Ascending aorta (tissue), 2 donors: ENCODE measurements around the gene ATP6V0C. TPM values are rescaled to one million over a fixed set of nuclear protein-coding genes. Genes with fewer than 3 reads are reported as not detected.
"Not testable (repeated sequence)": the region's sequence is repeated elsewhere in the genome, so short reads cannot be mapped to it uniquely, and the experiment has no call there.

Source experiments
- DNase-seq, 2 donors: peaks; one replicate each; pipeline ENCODE4 v3.0.0-alpha.2; 2019; ENCODE audit warnings: low spot score in 2 of 2
- H3K27ac ChIP-seq, 2 donors: fragments of 200-600 bp; sonication (generic); one replicate each; pipeline ENCODE4 v1.5.1; 2016 to 2017; ENCODE audit warnings: mild to moderate bottlenecking in 1 of 2
- H3K27me3 ChIP-seq: fragments of 200-600 bp; sonication (generic); one replicate; pipeline ENCODE4 v1.5.1; 2017
- H3K36me3 ChIP-seq, 2 donors: fragments of 200-600 bp; sonication (generic); one replicate each; pipeline ENCODE4 v1.5.1; 2016
- H3K4me1 ChIP-seq, 2 donors: fragments of 200-600 bp; sonication (generic); one replicate each; pipeline ENCODE4 v1.5.1; 2016 to 2017; ENCODE audit warnings: mild to moderate bottlenecking in 1 of 2
- H3K4me3 ChIP-seq, 2 donors: fragments of 200-600 bp; sonication (generic); one replicate each; pipeline ENCODE4 v1.5.1; 2016 to 2017; ENCODE audit warnings: mild to moderate bottlenecking in 1 of 2
- H3K9me3 ChIP-seq, 2 donors: fragments of 200-600 bp; sonication (generic); one replicate each; pipeline ENCODE4 v1.5.1; 2016
- intact Hi-C: fragments of 100-400 bp; cut with DNase I; formaldehyde crosslinking; loops from one replicate; pipeline ENCODE4 v1.15.1; 2023
- total RNA-seq: library from RNA; depleted of rRNA; stranded (reverse); fragments of >200 nt; gene quantifications from one replicate; pipeline ENCODE4 v1.1.0, GENCODE V29; 2016
- TF ChIP-seq, protein P1 (sequence below), 3 experiments: fragments of 200-600 bp in 2 of 3; fragments of 450-650 bp in 1 of 3; sonication (generic) in 2 of 3; IDR thresholded peaks; one replicate each; pipeline ENCODE4 v1.5.1; 2016 to 2019; ENCODE audit warnings: antibody characterized with exemption in 3 of 3, mild to moderate bottlenecking in 1 of 3, moderate library complexity in 1 of 3

Gene ATP6V0C
- total RNA-seq, 1 donor from 2014 or later: 91.9 TPM

- Histone ChIP-seq H3K36me3 (peaks cover 20 to 26% of the 10 kb centered on the region in 2 donors), H3K9me3 (no peaks in the 10 kb centered on the region), H3K27ac (peak within 1 kb of the TSS; percentile 97), H3K27me3 (no peaks in the 10 kb centered on the region), H3K4me1 (peaks cover 0 to 14% of the 10 kb centered on the region in 2 donors), H3K4me3 (peak within 1 kb of the TSS; percentile 70 to 80)
- intact Hi-C loops: loop anchor here (1.0 to 10.0 kb wide), 6 partner anchors 72 to 1219 kb away; partner anchors contain the start of genes FLYWCH1, HCFC1R1, THOC6 and TNFRSF12A
- TF ChIP-seq, protein P1, sequence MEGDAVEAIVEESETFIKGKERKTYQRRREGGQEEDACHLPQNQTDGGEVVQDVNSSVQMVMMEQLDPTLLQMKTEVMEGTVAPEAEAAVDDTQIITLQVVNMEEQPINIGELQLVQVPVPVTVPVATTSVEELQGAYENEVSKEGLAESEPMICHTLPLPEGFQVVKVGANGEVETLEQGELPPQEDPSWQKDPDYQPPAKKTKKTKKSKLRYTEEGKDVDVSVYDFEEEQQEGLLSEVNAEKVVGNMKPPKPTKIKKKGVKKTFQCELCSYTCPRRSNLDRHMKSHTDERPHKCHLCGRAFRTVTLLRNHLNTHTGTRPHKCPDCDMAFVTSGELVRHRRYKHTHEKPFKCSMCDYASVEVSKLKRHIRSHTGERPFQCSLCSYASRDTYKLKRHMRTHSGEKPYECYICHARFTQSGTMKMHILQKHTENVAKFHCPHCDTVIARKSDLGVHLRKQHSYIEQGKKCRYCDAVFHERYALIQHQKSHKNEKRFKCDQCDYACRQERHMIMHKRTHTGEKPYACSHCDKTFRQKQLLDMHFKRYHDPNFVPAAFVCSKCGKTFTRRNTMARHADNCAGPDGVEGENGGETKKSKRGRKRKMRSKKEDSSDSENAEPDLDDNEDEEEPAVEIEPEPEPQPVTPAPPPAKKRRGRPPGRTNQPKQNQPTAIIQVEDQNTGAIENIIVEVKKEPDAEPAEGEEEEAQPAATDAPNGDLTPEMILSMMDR (IDR thresholded peaks at IDR 0.05): no peak
- DNase-seq: no peak
Measured at GRCh38 chr16:2531371-2531695, 17.6 kb downstream of the ATP6V0C start, which contains the start of gene CEMP1. Gene CEMP1, minus strand, starts transcription at chr16:2531408. Its CDS starts 335 bp downstream, at chr16:2531073.

- peak overlapping the region; percentile 70 to 80 for H3K4me3 ChIP-seq
- peak overlapping the region; percentile 97 for H3K27ac ChIP-seq
- H3K27me3 ChIP-seq: no peaks in the 10 kb centered on the region
- H3K36me3 ChIP-seq: peaks cover 15 to 21% of the 10 kb centered on the region in 2 donors
- TF ChIP-seq, protein P1 (IDR thresholded peaks at IDR 0.05): no peak
- DNase-seq: peak; percentile 94 to 99
- H3K9me3 ChIP-seq: no peaks in the 10 kb centered on the region
- intact Hi-C loops: loop anchor here (1.0 to 10.0 kb wide), 7 partner anchors 19 to 1220 kb away; partner anchors contain the start of genes ATP6V0C, FLYWCH1, HCFC1R1 and THOC6
- peaks cover 0 to 15% of the 10 kb centered on the region in 2 donors for H3K4me1 ChIP-seq
Measured at GRCh38 chr16:2531696-2532493, 18.1 kb downstream of the ATP6V0C start.

DNA sequence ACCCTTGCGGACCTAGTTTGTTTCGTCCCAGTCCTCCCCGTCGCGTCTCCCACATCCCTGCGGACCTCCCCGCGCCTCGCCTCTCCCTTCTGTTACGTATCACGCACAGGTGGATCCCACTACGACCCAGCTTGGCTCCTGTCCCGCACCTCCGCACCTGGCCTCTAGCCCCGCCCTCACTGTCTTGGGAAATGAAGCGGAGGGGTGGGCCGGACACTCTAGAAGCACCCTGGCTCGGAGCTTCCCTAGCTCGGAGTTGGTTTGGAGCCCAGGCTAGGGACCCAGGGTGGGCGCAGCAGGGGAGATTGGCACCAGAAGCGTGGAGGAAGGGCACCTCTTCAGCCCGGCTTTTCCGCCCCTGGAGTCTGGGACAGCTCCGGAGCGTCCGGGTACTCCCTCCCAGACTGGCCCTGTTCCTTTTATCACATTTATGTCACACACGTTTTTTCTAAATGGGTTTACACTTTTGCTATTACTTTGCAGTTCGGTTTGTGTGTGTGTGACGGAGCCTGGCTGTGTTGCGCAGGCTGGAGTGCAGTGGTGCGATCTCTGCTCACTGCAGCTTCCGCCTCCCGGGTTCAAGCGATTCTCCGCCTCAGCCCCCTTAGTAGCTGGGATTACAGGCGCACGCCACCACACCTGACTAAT lies 18.9 kb downstream of the ATP6V0C start:
- H3K4me3 ChIP-seq: peak overlapping the region; percentile 70 to 80
- TF ChIP-seq, protein P1 (IDR thresholded peaks at IDR 0.05): no peak
- peak overlapping the region; percentile 97 for H3K27ac ChIP-seq
- H3K9me3 ChIP-seq: no peaks in the 10 kb centered on the region
- no peaks in the 10 kb centered on the region for H3K27me3 ChIP-seq
- H3K36me3 ChIP-seq: peaks cover 12 to 16% of the 10 kb centered on the region in 2 donors
- peak in 1 of 2 donors; percentile 85 for DNase-seq
- peaks cover 0 to 15% of the 10 kb centered on the region in 2 donors for H3K4me1 ChIP-seq
- intact Hi-C loops: loop anchor here (2.0 to 10.0 kb wide), 6 partner anchors 20 to 1220 kb away; partner anchors contain the start of genes ATP6V0C, FLYWCH1, HCFC1R1 and THOC6

DNA sequence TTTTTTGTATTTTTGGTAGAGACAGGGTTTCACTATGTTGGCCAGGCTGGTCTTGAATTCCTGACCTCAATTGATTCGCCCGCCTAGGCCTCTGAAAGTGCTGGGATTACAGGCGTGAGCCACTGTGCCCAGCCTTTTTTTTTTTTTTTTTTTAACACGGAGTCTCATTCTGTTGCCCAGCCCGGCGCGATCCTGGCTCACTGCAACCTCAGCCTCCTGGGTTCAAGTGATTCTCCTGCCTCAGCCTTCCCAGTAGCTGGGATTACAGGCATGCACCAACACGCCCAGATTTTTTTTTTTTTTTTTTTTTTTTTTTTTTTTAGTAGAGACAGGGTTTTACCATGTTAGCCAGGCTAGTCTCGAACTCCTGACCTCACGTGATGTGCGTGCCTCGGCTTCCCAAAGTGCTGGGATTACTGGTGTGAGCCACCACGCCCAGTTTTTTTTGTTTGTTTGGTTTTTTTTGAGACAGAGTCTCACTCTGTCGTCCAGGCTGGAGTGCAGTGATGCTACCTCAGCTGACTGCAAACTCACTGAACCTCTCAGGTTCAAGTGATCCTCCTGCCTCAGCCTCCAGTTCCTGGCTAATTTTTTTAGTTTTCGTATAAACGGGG lies 19.5 kb downstream of the ATP6V0C start:
- Histone ChIP-seq H3K4me3 (peak overlapping the region; percentile 70 to 80), H3K4me1 (peaks cover 0 to 15% of the 10 kb centered on the region in 2 donors), H3K27ac (peak overlapping the region; percentile 97), H3K36me3 (peaks cover 9 to 10% of the 10 kb centered on the region in 2 donors)
- DNase-seq, H3K27me3 ChIP-seq, H3K9me3 ChIP-seq: not testable (repeated sequence)
- intact Hi-C loops: loop anchor here (2.0 to 10.0 kb wide), 6 partner anchors 20 to 1221 kb away; partner anchors contain the start of genes ATP6V0C, FLYWCH1, HCFC1R1 and THOC6

DNA sequence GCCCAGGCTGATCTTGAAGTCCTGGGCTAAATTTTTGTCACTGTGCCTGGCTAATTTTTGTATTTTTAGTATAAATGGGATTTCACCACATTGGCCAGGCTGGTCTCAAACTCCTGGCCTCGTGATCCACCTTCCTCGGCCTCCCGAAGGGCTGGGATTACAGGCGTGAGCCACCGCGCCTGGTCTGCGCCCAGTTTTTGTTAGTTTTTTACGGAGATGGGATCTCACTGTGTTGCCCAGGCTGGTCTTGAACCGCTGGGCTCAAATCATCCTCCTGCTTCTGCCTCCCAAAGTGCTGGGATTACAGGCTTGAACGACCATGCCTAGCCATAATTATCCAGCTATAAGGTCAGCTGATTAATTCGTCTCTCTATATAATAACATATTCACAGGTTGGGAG lies 20.2 kb downstream of the ATP6V0C start:
- Histone ChIP-seq H3K9me3 (no peaks in the 10 kb centered on the region), H3K36me3 (peaks cover 2 to 3% of the 10 kb centered on the region in 2 donors), H3K4me1 (peaks cover 0 to 16% of the 10 kb centered on the region in 2 donors), H3K27ac (peak overlapping the region in 1 of 2 donors; percentile 51), H3K27me3 (no peaks in the 10 kb centered on the region), H3K4me3 (no peak overlapping the region)
- TF ChIP-seq, protein P1 (IDR thresholded peaks at IDR 0.05): no peak
- DNase-seq: no peak
- intact Hi-C loops: loop anchor here (2.0 to 10.0 kb wide), 6 partner anchors 21 to 1222 kb away; partner anchors contain the start of genes ATP6V0C, FLYWCH1, HCFC1R1 and THOC6

DNA sequence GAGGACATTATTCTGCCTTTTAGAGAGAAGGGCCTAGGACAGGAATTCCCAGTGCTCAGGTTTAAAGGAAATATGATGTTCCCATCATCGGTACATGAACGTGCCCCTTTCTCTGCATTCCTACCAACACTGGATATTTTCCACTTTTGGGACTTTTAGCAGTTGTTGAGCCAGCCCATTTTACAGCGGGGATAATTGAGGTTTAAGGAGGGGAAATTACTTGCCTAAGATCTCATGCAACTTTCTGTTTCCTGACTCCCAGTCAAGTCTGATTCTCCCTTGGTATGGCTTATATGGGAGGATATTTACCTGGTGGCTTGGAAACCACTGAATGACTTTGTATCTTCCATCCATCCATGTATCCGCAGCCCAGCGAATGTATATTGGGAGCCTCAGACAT lies 20.6 kb downstream of the ATP6V0C start:
- H3K36me3 ChIP-seq, H3K9me3 ChIP-seq, H3K4me3 ChIP-seq, DNase-seq, H3K27me3 ChIP-seq, H3K27ac ChIP-seq: not testable (repeated sequence)
- H3K4me1 ChIP-seq: peaks cover 4 to 20% of the 10 kb centered on the region in 2 donors
- intact Hi-C loops: loop anchor here (5.0 to 10.0 kb wide), 5 partner anchors 138 to 1222 kb away; partner anchors contain the start of genes FLYWCH1, HCFC1R1, THOC6 and TNFRSF12A
